RPMI7951 (cell line): ENCODE measurements around the gene FER. TPM values are rescaled to one million over a fixed set of nuclear protein-coding genes. Genes with fewer than 3 reads are reported as not detected.
"Not testable (repeated sequence)": the region's sequence is repeated elsewhere in the genome, so short reads cannot be mapped to it uniquely, and the experiment has no call there.

ENCODE experiments used
- DNase-seq: peaks from one replicate; pipeline ENCODE4 v3.0.0-alpha.2; 2012; ENCODE audit warnings: low read depth
- total RNA-seq: library from RNA; depleted of rRNA; stranded (reverse); fragments of >200 nt; shearing (Covaris generic); gene quantifications from 2 replicates; pipeline ENCODE4 v1.2.3, GENCODE V29; 2014

Gene FER
- total RNA-seq, 1 experiment from 2014 or later: 14.1 TPM

GRCh38 chr5:108798513-108799265 lies 51.0 kb downstream of the FER start:
- no peak for DNase-seq

- no peak for DNase-seq
Observed at GRCh38 chr5:108801301-108801700, 53.6 kb downstream of the FER start.

GRCh38 chr5:108801776-108802175 lies 54.1 kb downstream of the FER start:
- peak; percentile 84 for DNase-seq

- no peak for DNase-seq
Observed at GRCh38 chr5:108810717-108811116, 63.0 kb downstream of the FER start.

- DNase-seq: no peak
Observed at GRCh38 chr5:108813673-108814072, 66.0 kb downstream of the FER start.

- DNase-seq: no peak
Observed at GRCh38 chr5:108814551-108814950, 66.9 kb downstream of the FER start.

- peak; percentile 56 for DNase-seq
Observed at GRCh38 chr5:108818613-108819272, 71.0 kb downstream of the FER start.

- no peak for DNase-seq
Observed at GRCh38 chr5:108820983-108821382, 73.3 kb downstream of the FER start.

- no peak for DNase-seq
Observed at GRCh38 chr5:108822211-108822947, 74.7 kb downstream of the FER start.

GRCh38 chr5:108827131-108827530 lies 79.4 kb downstream of the FER start:
- no peak for DNase-seq

GRCh38 chr5:108830705-108831276 lies 83.1 kb downstream of the FER start:
- no peak for DNase-seq

GRCh38 chr5:108836492-108836891 lies 88.8 kb downstream of the FER start:
- DNase-seq: no peak

- DNase-seq: not testable (repeated sequence)
Observed at GRCh38 chr5:108842260-108842941, 94.7 kb downstream of the FER start.

GRCh38 chr5:108851129-108851528 lies 103.4 kb downstream of the FER start:
- not testable (repeated sequence) for DNase-seq

GRCh38 chr5:108857905-108858304 lies 110.2 kb downstream of the FER start:
- DNase-seq: no peak

- DNase-seq: peak; percentile 2
Observed at GRCh38 chr5:108858959-108859358, 111.3 kb downstream of the FER start.

GRCh38 chr5:108862211-108862610 lies 114.5 kb downstream of the FER start:
- no peak for DNase-seq

GRCh38 chr5:108866097-108866496 lies 118.4 kb downstream of the FER start:
- DNase-seq: not testable (repeated sequence)

- DNase-seq: no peak
Observed at GRCh38 chr5:108867656-108868055, 120.0 kb downstream of the FER start.

GRCh38 chr5:108869066-108869465 lies 121.4 kb downstream of the FER start:
- DNase-seq: no peak

- no peak for DNase-seq
Observed at GRCh38 chr5:108876451-108876850, 128.8 kb downstream of the FER start.

GRCh38 chr5:108878756-108879155 lies 131.1 kb downstream of the FER start:
- no peak for DNase-seq
